Activated naive CD8-positive, alpha-beta T cell treated with anti-CD3 and anti-CD28 coated beads, Interleukin-2, amount 50 U/mL, for 24 hours (primary cell): ENCODE data around the gene PLXNB3.
"Not testable (repeated sequence)": the region's sequence is repeated elsewhere in the genome, so short reads cannot be mapped to it uniquely, and the experiment has no call there.

Source experiments
- ATAC-seq: fragments of 150-1000 bp; cut with Tn5 transposase; one replicate; pipeline ENCODE4 v1.10.0; 2021
- DNase-seq: peaks from one replicate; pipeline ENCODE4 v3.0.0; 2021
- H3K27ac Mint-ChIP-seq: one replicate; pipeline ENCODE4 v1.8.0; 2021; ENCODE audit warnings: mild to moderate bottlenecking, mixed read lengths
- H3K27me3 Mint-ChIP-seq: one replicate; pipeline ENCODE4 v1.8.0; 2021; ENCODE audit warnings: mixed read lengths
- H3K36me3 Mint-ChIP-seq: one replicate; pipeline ENCODE4 v1.8.0; 2021; ENCODE audit warnings: low read depth, mixed read lengths
- H3K4me1 Mint-ChIP-seq: one replicate; pipeline ENCODE4 v1.8.0; 2021; ENCODE audit warnings: mixed read lengths
- H3K4me3 Mint-ChIP-seq: one replicate; pipeline ENCODE4 v1.8.0; 2021; ENCODE audit warnings: mild to moderate bottlenecking, moderate library complexity, mixed read lengths
- H3K9me3 Mint-ChIP-seq: one replicate; pipeline ENCODE4 v1.8.0; 2021; ENCODE audit warnings: mixed read lengths

PLXNB3 gene

GRCh38 chrX:153740631-153741222 lies 23.3 kb upstream of the PLXNB3 start:
- peaks cover 15% of the 10 kb centered on the region for H3K4me1 Mint-ChIP-seq
- ATAC-seq, result no peak
- H3K36me3 Mint-ChIP-seq, result no peaks in the 10 kb centered on the region
- no peaks in the 10 kb centered on the region for H3K9me3 Mint-ChIP-seq
- H3K4me3 Mint-ChIP-seq, result no peak overlapping the region
- DNase-seq, result no peak
- H3K27ac Mint-ChIP-seq, result no peak overlapping the region
- H3K27me3 Mint-ChIP-seq, result peaks cover 4% of the 10 kb centered on the region

GRCh38 chrX:153741446-153741845 lies 22.6 kb upstream of the PLXNB3 start:
- Mint-ChIP-seq H3K27ac (no peak overlapping the region), H3K4me3 (no peak overlapping the region), H3K36me3 (no peaks in the 10 kb centered on the region)

GRCh38 chrX:153742111-153742510 lies 21.9 kb upstream of the PLXNB3 start:
- H3K9me3 Mint-ChIP-seq, result not testable (repeated sequence)
- H3K4me1 Mint-ChIP-seq, result peaks cover 14% of the 10 kb centered on the region

More at GRCh38 chrX:153741446-153741845, 22.6 kb upstream of the PLXNB3 start:
- Mint-ChIP-seq H3K27me3 (peaks cover 4% of the 10 kb centered on the region), H3K4me1 (peaks cover 14% of the 10 kb centered on the region), H3K9me3 (no peaks in the 10 kb centered on the region)
- ATAC-seq, result no peak
- DNase-seq, result no peak

GRCh38 chrX:153742796-153743467 lies 21.1 kb upstream of the PLXNB3 start:
- not testable (repeated sequence) for H3K27ac Mint-ChIP-seq, H3K27me3 Mint-ChIP-seq, DNase-seq, H3K36me3 Mint-ChIP-seq, ATAC-seq, H3K4me3 Mint-ChIP-seq, H3K9me3 Mint-ChIP-seq
- peaks cover 14% of the 10 kb centered on the region for H3K4me1 Mint-ChIP-seq

More at GRCh38 chrX:153742111-153742510, 21.9 kb upstream of the PLXNB3 start:
- not testable (repeated sequence) for H3K4me3 Mint-ChIP-seq, H3K27me3 Mint-ChIP-seq, DNase-seq, H3K36me3 Mint-ChIP-seq, ATAC-seq, H3K27ac Mint-ChIP-seq

- H3K36me3 Mint-ChIP-seq, H3K27me3 Mint-ChIP-seq, ATAC-seq, H3K27ac Mint-ChIP-seq, H3K9me3 Mint-ChIP-seq, DNase-seq, H3K4me3 Mint-ChIP-seq: not testable (repeated sequence)
- H3K4me1 Mint-ChIP-seq, result peaks cover 14% of the 10 kb centered on the region
Observed at GRCh38 chrX:153743468-153744209, 20.4 kb upstream of the PLXNB3 start.

- Mint-ChIP-seq H3K27me3 (peaks cover 4% of the 10 kb centered on the region), H3K4me3 (no peak overlapping the region), H3K36me3 (no peaks in the 10 kb centered on the region), H3K27ac (no peak overlapping the region), H3K4me1 (peaks cover 14% of the 10 kb centered on the region), H3K9me3 (no peaks in the 10 kb centered on the region)
- no peak for ATAC-seq
- no peak for DNase-seq
Observed at GRCh38 chrX:153744210-153745066, 19.6 kb upstream of the PLXNB3 start.

GRCh38 chrX:153745067-153745433 lies 19.0 kb upstream of the PLXNB3 start:
- not testable (repeated sequence) for ATAC-seq, H3K4me3 Mint-ChIP-seq, H3K4me1 Mint-ChIP-seq

GRCh38 chrX:153746359-153746758 lies 17.7 kb upstream of the PLXNB3 start:
- DNase-seq (no peak), ATAC-seq (no peak)
- no peaks in the 10 kb centered on the region for H3K9me3 Mint-ChIP-seq
- H3K27ac Mint-ChIP-seq, result no peak overlapping the region
- no peak overlapping the region for H3K4me3 Mint-ChIP-seq
- H3K36me3 Mint-ChIP-seq, result no peaks in the 10 kb centered on the region
- H3K4me1 Mint-ChIP-seq, result peaks cover 4% of the 10 kb centered on the region
- peaks cover 4% of the 10 kb centered on the region for H3K27me3 Mint-ChIP-seq

More at GRCh38 chrX:153745067-153745433, 19.0 kb upstream of the PLXNB3 start:
- not testable (repeated sequence) for H3K27ac Mint-ChIP-seq, H3K27me3 Mint-ChIP-seq, DNase-seq, H3K9me3 Mint-ChIP-seq, H3K36me3 Mint-ChIP-seq

- H3K27me3 Mint-ChIP-seq, ATAC-seq: not testable (repeated sequence)
Observed at GRCh38 chrX:153746991-153747390, 17.1 kb upstream of the PLXNB3 start.

GRCh38 chrX:153749017-153749416 lies 15.0 kb upstream of the PLXNB3 start:
- H3K27ac Mint-ChIP-seq, H3K36me3 Mint-ChIP-seq, H3K4me3 Mint-ChIP-seq, H3K9me3 Mint-ChIP-seq, DNase-seq, ATAC-seq, H3K4me1 Mint-ChIP-seq, H3K27me3 Mint-ChIP-seq: not testable (repeated sequence)

More at GRCh38 chrX:153746991-153747390, 17.1 kb upstream of the PLXNB3 start:
- H3K4me1 Mint-ChIP-seq, H3K4me3 Mint-ChIP-seq, H3K36me3 Mint-ChIP-seq, H3K9me3 Mint-ChIP-seq, DNase-seq, H3K27ac Mint-ChIP-seq: not testable (repeated sequence)

- Mint-ChIP-seq H3K27ac (no peak overlapping the region), H3K4me1 (no peaks in the 10 kb centered on the region), H3K9me3 (no peaks in the 10 kb centered on the region), H3K27me3 (no peaks in the 10 kb centered on the region), H3K4me3 (no peak overlapping the region), H3K36me3 (no peaks in the 10 kb centered on the region)
- DNase-seq, result no peak
- ATAC-seq, result no peak
Observed at GRCh38 chrX:153750127-153750774, 13.8 kb upstream of the PLXNB3 start.

GRCh38 chrX:153755136-153755535 lies 8.9 kb upstream of the PLXNB3 start:
- H3K4me3 Mint-ChIP-seq, result no peak overlapping the region
- H3K36me3 Mint-ChIP-seq, result no peaks in the 10 kb centered on the region
- H3K27ac Mint-ChIP-seq, result no peak overlapping the region
- DNase-seq (no peak), ATAC-seq (no peak)
- H3K4me1 Mint-ChIP-seq, result no peaks in the 10 kb centered on the region
- H3K27me3 Mint-ChIP-seq, result no peaks in the 10 kb centered on the region
- no peaks in the 10 kb centered on the region for H3K9me3 Mint-ChIP-seq

- DNase-seq, result no peak
- Mint-ChIP-seq H3K36me3 (no peaks in the 10 kb centered on the region), H3K27ac (no peak overlapping the region), H3K4me1 (peaks cover 12% of the 10 kb centered on the region), H3K27me3 (no peaks in the 10 kb centered on the region), H3K9me3 (no peaks in the 10 kb centered on the region), H3K4me3 (no peak overlapping the region)
- ATAC-seq, result no peak
Observed at GRCh38 chrX:153761863-153762262, 2.2 kb upstream of the PLXNB3 start.

- no peak for ATAC-seq
- Mint-ChIP-seq H3K4me1 (peaks cover 13% of the 10 kb centered on the region), H3K27ac (no peak overlapping the region), H3K27me3 (no peaks in the 10 kb centered on the region), H3K36me3 (no peaks in the 10 kb centered on the region), H3K4me3 (no peak overlapping the region), H3K9me3 (no peaks in the 10 kb centered on the region)
- no peak for DNase-seq
Observed at GRCh38 chrX:153762626-153763173, 1.3 kb upstream of the PLXNB3 start.
